ENCODE data around the gene BMP2.

The BMP2 gene

DNA sequence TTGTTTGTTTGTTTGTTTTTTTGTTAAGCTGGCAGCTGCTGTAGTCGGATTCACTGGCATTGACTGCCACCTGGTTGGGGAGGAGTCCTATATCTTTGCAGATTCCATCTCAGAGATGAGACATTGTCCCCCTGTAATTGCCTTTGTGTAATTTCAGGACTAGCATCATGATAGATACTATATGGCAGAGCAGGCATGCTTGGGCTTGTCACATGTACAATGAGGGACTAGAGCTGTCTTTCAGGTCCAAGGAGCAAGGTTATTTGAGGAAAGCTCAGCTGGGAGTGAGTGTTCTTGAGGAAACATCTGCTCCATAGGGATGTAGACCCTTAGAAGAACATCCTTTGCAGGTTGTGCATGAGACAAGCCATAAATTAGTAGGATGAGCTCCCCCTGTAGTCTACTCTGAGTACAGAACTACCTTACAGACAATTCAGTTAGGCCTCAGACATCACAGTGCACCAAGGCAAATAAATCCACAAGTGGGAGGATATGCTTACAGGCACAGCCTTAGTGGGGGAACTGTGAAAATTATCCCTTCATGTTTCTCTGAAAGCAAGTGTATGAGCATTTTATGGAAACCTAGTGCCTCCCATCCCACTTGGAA, 62.1 kb downstream of the BMP2 start:
- Histone ChIP-seq H3K4me1 (ENCODE audit: insufficient read depth, low read length) (peaks cover 8% of the 10 kb centered on the region; the same call in 1 of the 2 replicates), H3K9me3 (ENCODE audit: control insufficient read depth, insufficient read depth, low read length) (no peaks in the 10 kb centered on the region), H3K9ac (ENCODE audit: low read depth, low read length) (no peak overlapping the region), H3K36me3 (ENCODE audit: insufficient read depth, low read length) (no peaks in the 10 kb centered on the region)
